ENCODE measurements around the gene MORC2. TPM values are rescaled to one million over a fixed set of nuclear protein-coding genes. Genes with fewer than 3 reads are reported as not detected.

The MORC2 gene
- total and polyA plus RNA-seq, 9 of the 15 experiments (the other 6 are each of a cell fraction or from before 2014, with no cell fraction given) = 3.3 to 34.7 (median 16.7) TPM

- CTCF ChIA-PET (ENCODE audit: low intra/inter-chr PET ratio) = no interaction called here
Observed at GRCh38 chr22:30891781-30892180, 76.8 kb downstream of the MORC2 start.

More at GRCh38 chr22:30891781-30892180, 76.8 kb downstream of the MORC2 start:
- Histone ChIP-seq H2AFZ (ENCODE audit: low read depth, low read length) (no peak overlapping the region), H3K27ac (ENCODE audit: extremely low read depth, low read depth, low read length) (no peak overlapping the region), H4K20me1 (replicated peaks; ENCODE audit: control insufficient read depth, insufficient read depth, low read length) (no peaks in the 10 kb centered on the region), H3K9me3 (replicated peaks; ENCODE audit: control insufficient read depth, insufficient read depth, low read depth, low read length) (no peaks in the 10 kb centered on the region), H3K4me2 (ENCODE audit: insufficient read depth, low read length) (no peak overlapping the region), H3K4me1 (replicated peaks in 1 of 2; ENCODE audit: control insufficient read depth in 2 of 2, insufficient read depth in 2 of 2, low read length in 2 of 2) (peaks cover 0 to 12% of the 10 kb centered on the region in 2 experiments; a peak in 1 of 5 replicates), H3K27me3 (ENCODE audit: control insufficient read depth in 2 of 2, insufficient read depth in 2 of 2, low read length in 2 of 2) (no peaks in the 10 kb centered on the region), H3K36me3 (ENCODE audit: control insufficient read depth, insufficient read depth, low read length) (peaks cover 81% of the 10 kb centered on the region; the same call in 2 of the 3 replicates), H3K79me2 (ENCODE audit: control insufficient read depth, insufficient read depth, low read length) (no peaks in the 10 kb centered on the region), H3K9me1 (ENCODE audit: control insufficient read depth, insufficient read depth, low read length) (no peaks in the 10 kb centered on the region), H3K9ac (ENCODE audit: insufficient read depth in 1 of 2, low read depth in 2 of 2, low read length in 2 of 2) (no peak overlapping the region), H3K4me3 (no peak overlapping the region)
- BruUV-seq (replicated peaks) = no TSS peak
- WGBS (ENCODE audit: insufficient coverage, low coverage, missing lambda C conversion rate) = 86% methylated on average over 4 of the region's 6 CpGs
- intact Hi-C loops (cut with micrococcal nuclease) = no loop called here
- POLR2A ChIA-PET = interaction anchor here (0.9 kb wide), 1 partner anchor 15 kb away, joined by 3 read pairs; no protein-coding TSS in a partner anchor
- DNase-seq (ENCODE audit: extremely low read depth in 1 of 4, low spot score in 3 of 4) (no peak), FAIRE-seq (no peak), ATAC-seq (no peak)
- in situ Hi-C loops (cut with MboI) = no loop called here
- TF ChIP-seq DMBX1 (CRISPR knock-in tag; IDR thresholded peaks at IDR 0.05; ENCODE audit: borderline replicate concordance) (no peak), NCOA1 (IDR thresholded peaks at IDR 0.05; ENCODE audit: low read depth) (no peak), HMG20B (CRISPR knock-in tag; IDR thresholded peaks at IDR 0.05) (no peak), ZNF134 (CRISPR knock-in tag; conservative IDR thresholded peaks at IDR 0.05) (no peak), MTA1 (IDR thresholded peaks at IDR 0.05; ENCODE audit: borderline replicate concordance) (no peak), ZBTB11 (CRISPR knock-in tag; IDR thresholded peaks at IDR 0.05) (no peak), ZNF384 (IDR thresholded peaks at IDR 0.05; ENCODE audit: low read depth, low read length) (no peak), FOXA1 (IDR thresholded peaks at IDR 0.05; ENCODE audit: borderline replicate concordance) (no peak), MLX (CRISPR knock-in tag; conservative IDR thresholded peaks at IDR 0.05) (no peak), CBX8 (IDR thresholded peaks at IDR 0.05; ENCODE audit: borderline replicate concordance, extremely low read depth, low read depth, low read length, poor library complexity, severe bottlenecking) (no peak), HNRNPLL (IDR thresholded peaks at IDR 0.05; ENCODE audit: low read depth, low read length, poor library complexity, severe bottlenecking) (no peak)

All from K562 (cell line).